Hematopoietic multipotent progenitor cell treated with erythropoietin and hydrocortisone succinate and interleukin-3 and kit ligand, for 8 days (in vitro differentiated cells): Measurements from ENCODE around the gene CAB39L.
A peak's percentile ranks its signal among the peaks of the same experiment; 100 is the strongest.

Source experiments
- DNase-seq: peaks from one replicate; pipeline ENCODE4 v3.0.0-alpha.2; 2015

Gene CAB39L

DNA sequence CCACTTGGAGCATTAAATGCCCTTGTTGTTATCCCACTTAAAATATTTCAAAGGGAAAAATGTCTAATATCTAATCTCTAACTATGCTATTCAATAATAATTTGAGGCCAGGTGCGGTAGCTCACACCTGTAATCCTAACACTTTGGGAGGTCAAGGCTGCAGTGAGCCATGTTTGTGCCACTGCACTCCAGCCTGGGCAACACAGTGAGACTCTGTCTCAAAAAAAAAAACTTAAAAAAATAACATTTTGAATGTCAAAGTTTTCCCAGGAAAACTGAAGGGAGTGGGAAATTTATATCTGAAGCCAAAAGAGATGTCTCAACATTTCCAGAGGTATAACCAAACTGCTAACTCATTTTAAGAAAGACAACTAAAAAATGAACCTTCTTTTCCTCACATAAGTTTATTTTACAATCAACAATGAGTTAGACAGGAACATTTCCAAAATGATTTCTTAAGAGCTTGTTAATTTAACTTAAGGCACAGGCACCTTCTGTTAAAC is 47.9 kb downstream of the CAB39L start:
- no peak for DNase-seq

- no peak for DNase-seq
Measured at GRCh38 chr13:49395451-49395865, 48.4 kb downstream of the CAB39L start.

DNA sequence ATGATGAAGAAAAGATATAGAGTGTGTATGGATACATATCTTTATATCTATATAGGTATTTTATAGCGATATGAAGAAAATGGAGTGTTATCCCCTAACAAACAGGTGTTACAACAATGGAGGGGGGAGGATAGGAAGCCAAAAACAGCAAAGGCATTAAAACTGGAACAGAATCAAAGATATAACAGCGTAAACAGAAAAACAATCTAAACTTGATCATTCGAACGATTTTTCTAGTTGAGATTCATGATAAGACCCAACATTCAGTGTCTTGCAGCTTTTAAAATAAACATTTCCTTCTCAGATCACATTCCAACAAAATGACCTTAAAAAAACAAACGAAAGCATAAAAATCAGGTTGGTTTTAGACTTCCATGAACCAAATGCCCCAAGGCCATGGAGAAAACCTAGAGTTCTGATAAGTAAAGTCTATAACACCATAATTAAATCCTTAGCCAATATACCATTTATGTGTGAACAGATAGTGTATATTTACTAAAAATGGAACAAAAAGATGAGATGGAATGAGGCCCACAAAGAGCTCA is 55.7 kb downstream of the CAB39L start:
- DNase-seq = no peak

DNA sequence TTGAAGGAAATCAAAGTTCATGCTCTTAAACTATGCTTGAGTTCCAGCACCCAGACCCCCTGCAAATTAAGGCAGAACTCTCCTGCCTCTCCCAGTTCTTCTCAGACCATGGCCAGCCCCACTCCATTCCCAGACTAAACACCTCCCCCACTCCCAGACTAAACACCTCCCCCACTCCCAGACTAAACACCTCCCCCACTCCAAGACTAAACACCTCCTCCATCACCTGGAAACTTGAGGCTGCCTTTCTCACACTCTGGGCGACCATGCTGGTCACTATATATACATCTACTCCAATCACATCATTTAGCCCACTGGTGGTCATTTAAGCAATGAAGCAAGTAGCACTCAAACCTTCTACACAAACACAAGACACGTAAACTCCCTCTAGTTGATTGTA is 57.2 kb downstream of the CAB39L start:
- DNase-seq = no peak

DNA sequence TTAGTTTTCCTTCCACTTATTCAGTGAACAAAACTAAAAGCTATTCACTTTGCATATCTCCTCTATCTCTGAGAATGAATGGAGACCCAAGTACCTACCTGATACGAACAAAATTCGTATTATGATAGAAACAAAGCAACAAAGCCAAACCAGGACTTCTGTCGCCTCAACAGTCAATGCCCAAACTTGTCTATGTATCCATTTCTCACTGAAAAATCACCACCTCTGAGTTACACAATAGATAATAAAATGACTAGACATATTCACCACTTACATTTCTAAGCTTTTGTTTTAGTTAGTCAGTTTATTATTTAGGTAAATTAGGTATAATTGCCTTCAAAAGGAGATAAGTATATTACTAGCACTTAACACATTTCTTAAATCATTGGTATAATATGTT is 67.7 kb downstream of the CAB39L start:
- DNase-seq = no peak

DNA sequence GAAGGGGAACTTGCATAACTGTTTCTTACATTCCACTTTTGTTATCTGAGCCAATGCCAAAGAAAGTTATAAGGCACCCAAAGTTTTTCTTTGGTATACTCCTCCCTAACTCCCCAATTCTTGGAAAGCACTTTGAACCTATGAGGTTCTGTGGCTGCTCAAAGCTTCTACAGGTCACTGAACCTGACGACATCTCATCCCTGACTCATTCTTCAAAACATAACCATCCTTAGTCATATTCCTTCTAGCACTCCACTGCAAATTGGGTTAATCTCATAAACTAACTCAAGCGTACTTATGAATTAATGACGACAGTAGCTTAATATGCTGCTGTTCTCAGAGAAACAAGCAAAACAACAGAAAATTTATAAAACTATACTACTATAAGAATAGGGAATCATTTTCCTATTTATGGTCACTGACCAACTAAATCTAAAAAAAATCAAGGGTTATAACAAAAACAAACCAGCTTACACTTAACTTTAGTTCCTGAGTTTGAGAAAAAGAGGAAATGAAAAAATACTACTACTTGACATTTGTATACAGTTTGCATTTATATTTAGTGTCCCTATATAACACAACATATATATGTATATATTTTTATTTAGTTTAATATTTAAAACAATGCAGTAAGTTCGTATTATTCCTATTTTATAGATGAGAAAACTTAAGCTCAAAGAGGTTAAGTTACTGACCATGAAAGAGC is 69.1 kb downstream of the CAB39L start:
- no peak for DNase-seq

- no peak for DNase-seq
Measured at GRCh38 chr13:49373716-49374115, 70.1 kb downstream of the CAB39L start.

DNA sequence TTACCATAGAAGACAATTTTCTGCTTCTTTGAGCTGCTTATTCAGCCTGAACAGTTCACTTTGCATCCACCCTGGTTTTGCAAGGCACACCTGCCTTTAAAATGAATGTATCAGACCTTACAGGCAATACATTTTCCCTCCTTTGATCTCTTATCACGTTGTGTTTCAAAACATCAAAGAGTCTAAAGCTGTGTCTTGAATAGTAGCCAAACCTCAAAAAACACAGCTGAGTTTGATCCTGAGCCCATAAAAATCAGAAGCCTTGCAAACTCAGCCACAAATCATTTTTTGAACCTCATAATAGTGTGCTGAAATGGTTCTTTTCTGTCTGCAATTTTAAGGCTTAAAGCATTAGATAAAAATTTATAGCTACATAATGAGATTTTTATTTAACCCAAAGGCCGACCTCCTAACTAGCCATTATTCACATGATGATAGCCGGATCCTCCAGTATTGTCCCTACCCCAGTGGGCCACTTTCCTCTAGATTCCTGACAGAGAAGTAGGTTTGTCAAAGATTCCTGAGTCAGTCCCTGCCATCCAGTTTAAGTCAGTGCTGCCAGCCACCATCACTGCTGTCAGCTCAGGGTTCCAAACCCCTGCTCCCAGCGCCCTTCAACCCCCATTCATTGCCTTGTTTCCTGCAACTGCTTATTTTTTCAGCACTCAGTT is 71.8 kb downstream of the CAB39L start:
- DNase-seq = peak; percentile 23

DNA sequence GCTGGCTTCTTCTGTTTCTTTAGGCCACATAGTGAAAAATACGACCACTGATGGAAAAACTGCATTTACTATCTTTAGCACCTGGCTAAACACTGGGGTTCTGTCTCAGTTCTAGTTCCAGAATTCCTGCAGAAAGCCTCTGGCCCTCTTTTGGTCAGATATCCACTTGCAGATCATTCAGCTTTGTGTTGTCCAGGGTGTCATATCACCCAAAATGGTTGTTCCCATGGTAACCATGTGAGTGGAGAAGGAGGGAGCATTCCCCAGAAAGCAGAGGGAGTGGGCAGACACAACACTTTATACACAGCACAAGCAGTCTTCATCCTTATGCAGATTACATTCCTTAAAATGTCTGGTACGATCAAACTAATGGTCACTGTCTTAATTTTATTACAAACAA is 73.5 kb downstream of the CAB39L start:
- no peak for DNase-seq

DNA sequence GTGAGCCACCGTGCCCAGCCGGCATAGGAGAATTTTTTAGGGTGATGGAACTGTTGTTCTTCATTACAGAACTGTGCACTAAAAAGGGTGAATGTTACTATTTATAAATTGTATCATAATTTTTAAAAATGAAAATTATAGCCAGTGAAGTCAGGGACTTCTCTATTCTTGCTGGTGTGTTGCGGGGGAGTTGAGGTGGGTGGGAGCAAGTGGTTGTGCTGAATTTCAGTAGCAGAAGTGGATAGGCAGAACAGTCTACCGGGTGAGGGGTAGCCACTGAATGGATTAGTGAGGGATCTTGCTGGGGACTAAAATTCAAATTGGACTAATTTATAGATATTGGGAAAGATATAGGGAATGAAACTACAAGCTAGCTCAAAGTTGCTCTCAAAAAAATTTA is 74.0 kb downstream of the CAB39L start:
- no peak for DNase-seq

- DNase-seq = no peak
Measured at GRCh38 chr13:49368688-49369087, 75.2 kb downstream of the CAB39L start.

DNA sequence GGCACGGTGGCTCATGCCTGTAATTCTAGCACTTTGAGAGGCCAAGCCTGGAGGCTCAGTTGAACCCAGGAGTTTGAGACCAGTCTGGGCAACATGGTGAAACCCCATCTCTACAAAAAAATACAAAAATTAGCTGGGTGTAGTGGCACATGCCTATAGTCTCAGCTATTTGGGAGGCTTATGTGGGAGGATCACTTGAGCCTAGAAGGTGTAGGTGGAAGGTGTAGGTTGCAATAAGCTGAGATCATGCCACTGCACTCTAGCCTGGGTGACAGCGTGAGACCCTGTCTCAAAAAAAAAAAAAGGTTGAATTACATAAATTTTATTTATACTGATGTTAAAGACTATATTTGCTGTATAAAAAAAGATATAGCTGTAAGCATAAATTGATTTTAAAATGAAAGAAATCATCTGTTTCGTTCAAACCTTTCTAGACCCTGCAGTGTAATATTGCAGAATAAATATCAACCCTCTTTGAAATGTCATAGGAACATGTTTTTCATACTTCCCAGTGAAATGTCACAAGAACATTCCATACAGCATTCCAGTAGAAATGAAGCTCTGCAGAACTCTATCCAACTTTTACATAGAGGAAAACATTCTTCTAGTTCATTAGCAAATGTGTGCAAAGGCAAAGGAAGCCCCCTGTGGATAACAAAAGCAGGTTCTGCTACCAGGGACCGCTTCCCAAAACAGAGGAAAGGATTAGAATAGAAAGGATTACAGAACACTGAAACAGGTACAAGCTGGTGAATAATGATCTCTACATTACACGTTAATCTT is 76.0 kb downstream of the CAB39L start:
- no peak for DNase-seq

GRCh38 chr13:49366841-49367240 is 77.0 kb downstream of the CAB39L start:
- no peak for DNase-seq

GRCh38 chr13:49357694-49358093 is 86.2 kb downstream of the CAB39L start:
- DNase-seq = no peak

- no peak for DNase-seq
Measured at GRCh38 chr13:49356223-49356622, 87.6 kb downstream of the CAB39L start.

DNA sequence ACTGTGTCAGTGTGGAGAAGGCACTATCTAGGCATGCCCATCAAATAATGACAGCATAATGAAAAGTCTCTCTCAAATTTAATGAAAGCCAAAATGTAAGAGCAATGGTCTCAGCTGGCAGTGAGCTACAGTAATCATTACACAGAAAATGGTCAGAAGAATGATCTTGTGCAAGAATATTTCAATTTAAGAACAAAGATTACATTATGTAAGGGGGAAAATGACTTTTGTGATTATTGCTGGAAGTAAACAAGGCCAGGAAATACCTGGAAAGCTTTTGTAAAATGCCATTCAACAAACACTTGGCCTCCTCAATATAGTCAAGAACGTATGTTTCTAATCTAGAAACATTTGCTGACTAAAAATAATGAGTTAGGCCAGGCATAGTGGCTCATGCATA is 89.1 kb downstream of the CAB39L start:
- DNase-seq = no peak

DNA sequence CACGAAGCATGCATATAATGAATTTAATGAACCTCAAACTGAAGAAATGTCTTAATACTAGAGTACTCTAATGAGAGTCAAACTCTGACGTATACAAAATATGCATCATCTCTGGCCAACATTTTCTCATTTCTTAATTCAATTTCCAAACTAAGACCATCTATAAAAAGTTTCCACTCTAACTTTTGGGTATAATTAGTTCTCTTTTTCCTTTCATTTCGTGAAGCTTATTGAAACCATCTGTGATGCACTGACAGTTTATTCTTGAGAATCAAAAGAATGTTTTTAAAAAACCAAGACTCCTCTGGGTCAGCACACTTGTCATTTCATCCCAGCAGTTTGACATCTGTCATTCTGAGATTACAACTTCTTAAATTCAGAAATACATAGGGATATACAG is 90.0 kb downstream of the CAB39L start:
- DNase-seq = no peak

GRCh38 chr13:49351871-49352270 is 92.0 kb downstream of the CAB39L start:
- DNase-seq = no peak

- no peak for DNase-seq
Measured at GRCh38 chr13:49348751-49349150, 95.1 kb downstream of the CAB39L start.

DNA sequence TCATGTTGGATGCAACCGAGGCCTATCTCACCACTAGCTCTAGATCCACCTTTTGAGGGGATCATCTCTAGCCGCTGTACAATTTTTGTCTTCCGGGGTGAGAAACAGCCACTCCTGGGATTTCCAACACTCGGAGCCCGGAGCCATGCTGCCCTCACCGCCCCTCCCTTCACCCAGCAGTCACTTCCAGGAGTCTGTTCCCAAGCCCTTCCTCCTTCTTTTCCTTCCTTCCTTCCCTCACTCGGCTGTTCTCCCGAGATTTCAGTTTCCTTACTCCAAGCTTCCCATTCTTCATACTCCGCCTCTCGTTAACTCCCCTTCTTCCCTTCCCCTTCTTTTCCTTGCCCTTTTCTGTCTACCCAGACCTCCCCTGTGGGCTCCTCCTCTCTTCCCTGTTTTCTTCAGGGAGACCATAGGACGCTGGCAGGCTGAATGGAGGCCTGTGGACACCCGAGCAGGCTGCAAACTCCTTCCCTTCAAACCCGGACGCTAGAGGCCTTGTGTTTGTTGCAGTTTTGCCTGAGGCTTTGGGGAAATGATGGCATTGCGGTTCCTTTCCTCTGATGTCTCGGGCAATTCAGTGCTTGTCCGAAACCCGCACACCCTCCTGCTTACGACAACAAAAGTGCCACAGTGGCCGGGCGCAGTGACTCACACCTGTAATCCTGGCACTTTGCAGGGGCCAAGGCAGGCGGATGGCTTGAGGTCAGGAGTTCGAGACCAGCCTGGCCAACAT is 96.0 kb downstream of the CAB39L start:
- no peak for DNase-seq

- DNase-seq = no peak
Measured at GRCh38 chr13:49346460-49346859, 97.4 kb downstream of the CAB39L start.

- no peak for DNase-seq
Measured at GRCh38 chr13:49343731-49344130, 100.1 kb downstream of the CAB39L start.

DNA sequence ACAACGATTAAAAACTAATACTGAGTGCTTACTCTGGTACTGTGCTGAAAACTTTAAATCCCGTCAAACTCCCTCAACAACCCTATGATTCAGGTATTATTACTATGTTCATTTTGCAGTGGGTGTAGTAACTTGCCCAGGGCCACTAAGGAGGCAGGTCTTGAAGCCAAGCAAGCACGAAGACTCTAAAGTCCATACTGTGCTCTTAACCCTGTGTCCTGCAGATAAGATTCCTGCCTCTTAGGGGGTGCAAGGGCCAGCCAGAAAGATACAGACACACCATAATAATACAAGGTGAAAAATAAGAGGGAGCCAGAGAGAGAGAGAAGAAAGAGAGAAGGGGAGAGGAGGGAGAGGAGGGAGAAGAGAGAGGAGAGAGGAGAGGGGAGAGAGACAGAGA is 100.6 kb downstream of the CAB39L start:
- DNase-seq = no peak
